Neuronal stem cell (in vitro differentiated cells): Measurements from ENCODE around the gene LSMEM2.

Experiments
- DNase-seq: peaks from one replicate; pipeline ENCODE4 v3.0.0-alpha.2; 2013; ENCODE audit warnings: low spot score
- H2AFZ ChIP-seq: one replicate; pipeline ENCODE4 v1.6.1; 2013; ENCODE audit warnings: mild to moderate bottlenecking, low read length, inconsistent platforms
- H2AK5ac ChIP-seq: 2 replicates; pipeline ENCODE4 v1.6.1; 2013; ENCODE audit warnings: low read depth, mild to moderate bottlenecking, inconsistent platforms, low read length, moderate library complexity, mixed read lengths
- H2BK120ac ChIP-seq: 2 replicates; pipeline ENCODE4 v1.6.1; 2013; ENCODE audit warnings: low read depth, mild to moderate bottlenecking, inconsistent platforms, low read length, moderate library complexity, mixed read lengths
- H2BK12ac ChIP-seq: one replicate; pipeline ENCODE4 v1.6.1; 2013; ENCODE audit warnings: low read length, inconsistent platforms
- H2BK15ac ChIP-seq: 2 replicates; pipeline ENCODE4 v1.6.1; 2013; ENCODE audit warnings: mild to moderate bottlenecking, low read length, inconsistent platforms, mixed read lengths
- H2BK5ac ChIP-seq: one replicate; pipeline ENCODE4 v1.6.1; 2013; ENCODE audit warnings: inconsistent platforms, mild to moderate bottlenecking, low read length, moderate library complexity
- H3K14ac ChIP-seq: one replicate; pipeline ENCODE4 v1.6.1; 2013; ENCODE audit warnings: low read length, inconsistent platforms
- H3K18ac ChIP-seq: 2 replicates; pipeline ENCODE4 v1.6.1; 2013; ENCODE audit warnings: low read length, inconsistent platforms
- H3K23ac ChIP-seq: 2 replicates; pipeline ENCODE4 v1.6.1; 2013; ENCODE audit warnings: low read depth, mild to moderate bottlenecking, mixed read lengths, low read length, inconsistent platforms; ENCODE audit not compliant: poor library complexity
- H3K27ac ChIP-seq: replicated peaks from 3 replicates; pipeline ENCODE4 v1.5.1; 2013; ENCODE audit warnings: low read length, inconsistent platforms
- H3K27me3 ChIP-seq, 3 experiments: 2 replicates each; pipeline ENCODE4 v1.6.1; 2013; ENCODE audit warnings: low read length in 3 of 3, mild to moderate bottlenecking in 2 of 3, inconsistent platforms in 1 of 3, low read depth in 1 of 3, mixed read lengths in 1 of 3, moderate library complexity in 1 of 3; ENCODE audit not compliant: control insufficient read depth in 3 of 3, insufficient read depth in 3 of 3
- H3K36me3 ChIP-seq, 2 donors: replicated peaks in 1 of 2; 2 replicates each; pipeline ENCODE4 v1.6.1; 2013; ENCODE audit warnings: low read length in 2 of 2; ENCODE audit not compliant: control insufficient read depth in 2 of 2, insufficient read depth in 2 of 2
- H3K4ac ChIP-seq: 2 replicates; pipeline ENCODE4 v1.6.1; 2013; ENCODE audit warnings: inconsistent platforms, mild to moderate bottlenecking, low read length, moderate library complexity
- H3K4me1 ChIP-seq, 2 donors: 1 replicate in 1 of 2; 2 replicates in 1 of 2; pipeline ENCODE4 v1.6.1; 2013; ENCODE audit warnings: low read length in 2 of 2, low read depth in 1 of 2; ENCODE audit not compliant: control insufficient read depth in 2 of 2, insufficient read depth in 1 of 2
- H3K4me2 ChIP-seq: one replicate; pipeline ENCODE4 v1.6.1; 2013; ENCODE audit warnings: mild to moderate bottlenecking, low read length, inconsistent platforms; ENCODE audit not compliant: insufficient read depth, poor library complexity, severe bottlenecking
- H3K4me3 ChIP-seq, 2 donors: 2 replicates each; pipeline ENCODE4 v1.5.1; 2013; ENCODE audit warnings: low read length in 2 of 2, mild to moderate bottlenecking in 2 of 2, inconsistent platforms in 1 of 2, moderate library complexity in 1 of 2
- H3K79me1 ChIP-seq: one replicate; pipeline ENCODE4 v1.6.1; 2013; ENCODE audit warnings: low read depth, mild to moderate bottlenecking, inconsistent platforms, low read length, moderate library complexity
- H3K9ac ChIP-seq: one replicate; pipeline ENCODE4 v1.6.1; 2013; ENCODE audit warnings: mild to moderate bottlenecking, low read depth, low read length, inconsistent platforms; ENCODE audit not compliant: poor library complexity
- H3K9me3 ChIP-seq, 2 donors: replicated peaks in 1 of 2; 2 replicates each; pipeline versions ENCODE3 to v1.6.1; 2013; ENCODE audit warnings: low read length in 2 of 2, mild to moderate bottlenecking in 2 of 2, inconsistent platforms in 1 of 2, low read depth in 1 of 2, mixed read lengths in 1 of 2, moderate library complexity in 1 of 2; ENCODE audit not compliant: control insufficient read depth in 2 of 2, insufficient read depth in 1 of 2
- H4K8ac ChIP-seq: one replicate; pipeline ENCODE4 v1.6.1; 2013; ENCODE audit warnings: low read depth, mild to moderate bottlenecking, inconsistent platforms, low read length, moderate library complexity
- H4K91ac ChIP-seq: one replicate; pipeline ENCODE4 v1.6.1; 2013; ENCODE audit warnings: low read length, low read depth, mild to moderate bottlenecking, inconsistent platforms; ENCODE audit not compliant: poor library complexity
- WGBS, 2 donors: extraction: QIAGEN DNeasy Blood & Tissue Kit; methylation state at CpG; one replicate each; pipeline ENCODE4 v1.1.7; 2013; ENCODE audit warnings: missing lambda C conversion rate in 2 of 2, mixed read lengths in 1 of 2; ENCODE audit not compliant: insufficient read length in 2 of 2, insufficient replicate concordance in 1 of 2; ENCODE audit errors: extremely low coverage in 2 of 2; 5-methylcytosine and 5-hydroxymethylcytosine counted together

Gene LSMEM2

DNA sequence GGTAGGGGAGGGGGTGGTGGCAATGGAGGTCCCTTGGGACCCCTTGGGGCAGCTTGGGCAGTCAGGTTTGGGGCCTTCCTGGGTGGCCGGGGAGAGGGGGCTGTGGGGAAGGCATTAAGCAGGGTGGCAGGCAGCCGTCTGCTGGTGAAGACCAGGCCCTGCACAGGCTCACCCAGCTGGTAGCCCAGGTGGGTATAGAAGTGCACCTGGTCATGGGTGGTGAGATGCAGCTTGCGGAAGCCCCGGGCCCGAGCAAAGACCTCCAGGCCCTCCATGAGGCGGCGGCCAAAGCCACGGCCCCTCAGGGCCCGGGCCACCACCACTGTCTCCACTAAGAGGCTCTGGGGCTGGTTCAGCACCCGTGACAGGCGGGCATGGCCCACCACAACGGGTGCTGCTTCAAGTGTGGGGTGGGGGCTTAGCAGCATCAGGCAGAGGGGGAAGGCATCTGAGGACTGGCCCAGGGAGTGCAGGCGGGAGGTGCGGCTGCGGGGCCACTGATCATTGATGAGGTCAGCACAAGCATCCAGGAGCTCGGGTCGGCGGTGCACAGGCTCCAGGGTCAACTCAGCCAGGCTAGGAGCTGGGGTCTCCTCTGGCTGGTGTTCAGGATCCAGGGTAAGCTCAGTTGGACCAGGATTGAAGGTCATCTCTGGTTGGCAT, 18.0 kb downstream of the LSMEM2 start:
- Histone ChIP-seq H3K9ac (no peak overlapping the region), H3K18ac (no peak overlapping the region), H3K4me3 (no peak overlapping the region), H4K91ac (no peak overlapping the region), H3K4me1 (peaks cover 10 to 17% of the 10 kb centered on the region in 2 donors), H3K14ac (no peak overlapping the region), H3K4me2 (no peak overlapping the region), H3K9me3 (no peaks in the 10 kb centered on the region), H2BK120ac (no peak overlapping the region), H2AK5ac (no peak overlapping the region), H2AFZ (no peak overlapping the region), H3K4ac (no peak overlapping the region), H2BK12ac (no peak overlapping the region), H3K36me3 (no peaks in the 10 kb centered on the region), H4K8ac (no peak overlapping the region), H3K23ac (no peak overlapping the region), H3K27ac (no peak overlapping the region), H2BK5ac (no peak overlapping the region), H2BK15ac (no peak overlapping the region), H3K27me3 (no peaks in the 10 kb centered on the region), H3K79me1 (peaks cover under 1% of the 10 kb centered on the region)
- no CpG with 5 or more reads among the region's 18 CpGs for WGBS, 2 donors
- DNase-seq = no peak

- Histone ChIP-seq H2BK5ac (no peak overlapping the region), H2BK120ac (no peak overlapping the region), H3K23ac (no peak overlapping the region), H3K9ac (no peak overlapping the region), H2BK15ac (no peak overlapping the region), H3K4me3 (no peak overlapping the region), H4K91ac (no peak overlapping the region), H3K27ac (no peak overlapping the region), H3K14ac (no peak overlapping the region), H2AK5ac (no peak overlapping the region), H3K18ac (no peak overlapping the region), H3K4me2 (no peak overlapping the region), H3K36me3 (no peaks in the 10 kb centered on the region), H3K9me3 (no peaks in the 10 kb centered on the region), H2BK12ac (no peak overlapping the region), H4K8ac (no peak overlapping the region), H3K79me1 (no peaks in the 10 kb centered on the region), H3K4ac (no peak overlapping the region), H3K4me1 (peaks cover 10 to 17% of the 10 kb centered on the region in 2 donors), H2AFZ (no peak overlapping the region), H3K27me3 (no peaks in the 10 kb centered on the region)
- DNase-seq = no peak
- WGBS, 2 donors = no CpG with 5 or more reads among the region's 2 CpGs
These were observed 18.5 kb downstream of the LSMEM2 start for GRCh38 chr3:50297384-50297775.

- no peak overlapping the region for H3K27ac ChIP-seq
- no peak overlapping the region for H3K4ac ChIP-seq
- H2AK5ac ChIP-seq = no peak overlapping the region
- H3K23ac ChIP-seq = no peak overlapping the region
- H3K79me1 ChIP-seq = no peaks in the 10 kb centered on the region
- H3K4me1 ChIP-seq = peaks cover 11 to 13% of the 10 kb centered on the region in 2 donors
- H4K91ac ChIP-seq = no peak overlapping the region
- H2BK15ac ChIP-seq = no peak overlapping the region
- H3K18ac ChIP-seq = peak overlapping the region; percentile 70
- peak overlapping the region; percentile 82 to 95 for H3K4me3 ChIP-seq
- no CpG with 5 or more reads among the region's 9 CpGs for WGBS, 2 donors
- no peak for DNase-seq
- H3K9ac ChIP-seq = peak overlapping the region; percentile 57
- no peak overlapping the region for H2BK5ac ChIP-seq
- H3K9me3 ChIP-seq = no peaks in the 10 kb centered on the region
- H3K36me3 ChIP-seq = no peaks in the 10 kb centered on the region
- no peaks in the 10 kb centered on the region for H3K27me3 ChIP-seq
- peak overlapping the region; percentile 100 for H3K4me2 ChIP-seq
- peak overlapping the region; percentile 91 for H2AFZ ChIP-seq
- H2BK120ac ChIP-seq = no peak overlapping the region
- H4K8ac ChIP-seq = no peak overlapping the region
- H2BK12ac ChIP-seq = no peak overlapping the region
- no peak overlapping the region for H3K14ac ChIP-seq
These were observed 19.2 kb downstream of the LSMEM2 start for GRCh38 chr3:50297896-50298725.
